ENCODE results near the gene LRRIQ1.

Gene LRRIQ1

GRCh38 chr12:85266356-85266755, 230.2 kb downstream of the LRRIQ1 start:
- H3K27ac ChIP-seq = no peak overlapping the region
- TF ChIP-seq CTCF (IDR thresholded peaks at IDR 0.05) = no peak
- no peak for TF ChIP-seq ZFX (IDR thresholded peaks at IDR 0.05; ENCODE audit: borderline replicate concordance)

- no peak overlapping the region for H3K27ac ChIP-seq
- TF ChIP-seq ZFX (IDR thresholded peaks at IDR 0.05; ENCODE audit: borderline replicate concordance) = no peak
- TF ChIP-seq CTCF (IDR thresholded peaks at IDR 0.05) = no peak
Measured at GRCh38 chr12:85273381-85274314, 237.5 kb downstream of the LRRIQ1 start.

GRCh38 chr12:85274315-85274651, 238.1 kb downstream of the LRRIQ1 start:
- no peak for TF ChIP-seq ZFX (IDR thresholded peaks at IDR 0.05; ENCODE audit: borderline replicate concordance)
- TF ChIP-seq CTCF (IDR thresholded peaks at IDR 0.05) = no peak

GRCh38 chr12:85275374-85275773, 239.2 kb downstream of the LRRIQ1 start:
- TF ChIP-seq CTCF (IDR thresholded peaks at IDR 0.05) (no peak), ZFX (IDR thresholded peaks at IDR 0.05; ENCODE audit: borderline replicate concordance) (no peak)
- no peak overlapping the region for H3K27ac ChIP-seq

More at GRCh38 chr12:85274315-85274651, 238.1 kb downstream of the LRRIQ1 start:
- H3K27ac ChIP-seq = no peak overlapping the region

- TF ChIP-seq CTCF (IDR thresholded peaks at IDR 0.05) (no peak), ZFX (IDR thresholded peaks at IDR 0.05; ENCODE audit: borderline replicate concordance) (no peak)
- no peak overlapping the region for H3K27ac ChIP-seq
Measured at GRCh38 chr12:85277191-85277590, 241.0 kb downstream of the LRRIQ1 start.

GRCh38 chr12:85277900-85278597, 241.9 kb downstream of the LRRIQ1 start:
- TF ChIP-seq ZFX (IDR thresholded peaks at IDR 0.05; ENCODE audit: borderline replicate concordance) (no peak), CTCF (IDR thresholded peaks at IDR 0.05) (no peak)

More at GRCh38 chr12:85277900-85278597, 241.9 kb downstream of the LRRIQ1 start:
- no peak overlapping the region for H3K27ac ChIP-seq
